GM21723 (cell line): ENCODE data around the gene KDM1A.
"Not testable (repeated sequence)": the region's sequence is repeated elsewhere in the genome, so short reads cannot be mapped to it uniquely, and the experiment has no call there.

ENCODE experiments used
- ATAC-seq: cut with Tn5 transposase; IDR thresholded peaks from one replicate; pipeline ENCODE4 v1.9.1; 2021; ENCODE audit warnings: mild to moderate bottlenecking, moderate library complexity; ENCODE audit not compliant: unreplicated experiment

KDM1A gene

GRCh38 chr1:23010025-23010424 is 9.2 kb upstream of the KDM1A start:
- not testable (repeated sequence) for ATAC-seq

- ATAC-seq: no peak
Observed at GRCh38 chr1:23013657-23014056, 5.6 kb upstream of the KDM1A start.

- ATAC-seq: peak; percentile 6
Observed at GRCh38 chr1:23018661-23019093, 591 bp upstream of the KDM1A start.

DNA sequence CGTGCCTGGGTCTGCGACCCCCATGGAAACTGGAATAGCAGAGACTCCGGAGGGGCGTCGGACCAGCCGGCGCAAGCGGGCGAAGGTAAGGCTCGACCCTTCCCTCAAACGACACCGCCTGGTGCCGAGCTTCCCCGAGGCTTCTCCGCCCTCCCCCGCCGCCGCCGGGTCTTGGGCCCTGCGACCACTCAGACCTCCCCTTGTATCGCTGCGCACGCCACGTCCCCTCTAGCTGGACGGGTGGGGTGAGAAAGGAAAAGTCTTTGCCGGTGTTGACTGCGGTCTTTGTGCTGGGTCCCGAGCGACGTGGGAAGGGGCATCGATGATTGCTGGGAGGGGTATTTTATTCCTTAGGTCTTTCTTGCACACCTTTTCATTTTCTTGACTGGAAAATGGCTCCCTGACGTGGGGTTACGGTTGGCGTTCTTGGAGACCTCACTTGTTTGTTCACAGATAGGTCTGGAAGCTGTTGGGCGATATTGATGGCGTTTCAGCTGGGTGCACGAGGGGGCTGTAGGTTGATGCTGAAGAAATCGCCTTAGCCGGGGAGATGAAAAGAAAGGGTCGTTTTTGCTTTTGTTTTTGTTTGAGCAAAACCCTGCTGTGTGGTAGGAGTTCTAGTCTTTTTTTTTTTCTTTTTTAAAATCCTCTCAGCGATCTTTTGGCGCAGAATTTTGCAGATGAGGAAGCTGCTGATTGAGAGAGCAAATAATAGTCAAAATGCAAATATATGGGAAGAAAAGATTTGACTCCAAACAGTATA is 776 bp downstream of the KDM1A start:
- ATAC-seq: peak; percentile 16

- ATAC-seq: no peak
Observed at GRCh38 chr1:23020706-23021405, 1.6 kb downstream of the KDM1A start.

GRCh38 chr1:23021834-23022233 is 2.6 kb downstream of the KDM1A start:
- ATAC-seq: no peak

- ATAC-seq: no peak
Observed at GRCh38 chr1:23023174-23023845, 4.0 kb downstream of the KDM1A start.

DNA sequence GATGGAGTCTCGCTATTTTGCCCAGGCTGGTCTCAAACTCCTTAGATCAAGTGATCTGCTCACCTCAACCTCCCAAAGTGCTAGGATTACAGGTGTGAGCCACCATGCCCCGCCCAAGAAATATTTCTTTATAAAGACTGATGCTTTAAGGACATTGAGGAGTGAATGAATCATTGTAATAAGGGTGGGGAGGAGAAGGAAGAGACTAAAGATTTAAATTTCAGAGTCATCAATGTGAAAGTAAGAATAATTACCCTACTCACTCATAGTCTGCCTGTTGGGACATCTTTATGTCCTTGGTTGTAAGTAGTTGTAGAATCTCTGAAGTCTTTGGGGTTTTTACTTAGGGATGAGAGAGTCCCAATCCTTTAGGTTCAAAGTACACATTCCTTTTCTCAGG is 7.3 kb downstream of the KDM1A start:
- no peak for ATAC-seq

DNA sequence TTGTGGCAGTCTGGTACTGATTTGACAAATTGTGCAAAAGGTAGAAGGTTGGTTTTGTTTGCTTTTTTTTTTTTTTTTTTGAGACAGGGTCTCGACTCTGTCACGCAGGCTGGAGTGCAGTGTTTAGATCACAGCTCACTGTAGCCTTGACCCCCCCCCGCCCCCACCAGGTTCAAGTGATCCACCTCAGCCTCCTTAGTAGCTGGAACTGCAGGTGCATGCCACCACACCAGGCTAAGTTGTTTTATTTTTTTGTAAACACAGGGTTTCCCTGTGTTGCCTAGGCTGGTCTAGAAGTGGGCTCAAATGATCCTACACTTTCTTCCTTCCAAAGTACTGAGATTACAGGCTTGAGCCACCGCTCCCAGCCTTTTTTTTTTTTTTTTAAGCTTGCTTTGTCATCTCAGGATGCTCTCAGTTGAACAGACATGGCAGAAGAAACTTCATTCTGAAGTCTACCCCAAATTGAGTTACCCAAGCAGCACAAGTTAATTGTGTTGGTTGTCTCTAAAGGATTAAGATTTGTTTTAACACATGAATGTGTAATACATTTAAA is 8.2 kb downstream of the KDM1A start:
- ATAC-seq: no peak

DNA sequence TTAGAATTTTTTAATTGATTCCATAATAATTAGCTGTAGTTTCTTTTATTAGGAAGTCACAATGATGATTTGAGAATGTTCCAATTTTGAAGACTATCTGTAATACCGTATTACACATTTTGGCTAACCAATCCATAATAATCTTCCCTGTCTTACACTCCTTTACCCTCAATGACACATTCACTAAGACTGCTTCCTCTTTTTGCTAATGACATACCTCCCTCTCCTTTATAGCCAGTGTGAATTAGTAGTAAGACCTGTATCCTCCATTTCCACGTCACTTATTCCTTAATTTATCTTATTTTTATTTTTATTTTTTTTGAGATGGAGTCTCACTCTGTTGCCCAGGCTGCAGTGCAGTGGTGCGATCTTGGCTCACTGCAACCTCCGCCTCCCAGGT is 10.1 kb downstream of the KDM1A start:
- no peak for ATAC-seq

DNA sequence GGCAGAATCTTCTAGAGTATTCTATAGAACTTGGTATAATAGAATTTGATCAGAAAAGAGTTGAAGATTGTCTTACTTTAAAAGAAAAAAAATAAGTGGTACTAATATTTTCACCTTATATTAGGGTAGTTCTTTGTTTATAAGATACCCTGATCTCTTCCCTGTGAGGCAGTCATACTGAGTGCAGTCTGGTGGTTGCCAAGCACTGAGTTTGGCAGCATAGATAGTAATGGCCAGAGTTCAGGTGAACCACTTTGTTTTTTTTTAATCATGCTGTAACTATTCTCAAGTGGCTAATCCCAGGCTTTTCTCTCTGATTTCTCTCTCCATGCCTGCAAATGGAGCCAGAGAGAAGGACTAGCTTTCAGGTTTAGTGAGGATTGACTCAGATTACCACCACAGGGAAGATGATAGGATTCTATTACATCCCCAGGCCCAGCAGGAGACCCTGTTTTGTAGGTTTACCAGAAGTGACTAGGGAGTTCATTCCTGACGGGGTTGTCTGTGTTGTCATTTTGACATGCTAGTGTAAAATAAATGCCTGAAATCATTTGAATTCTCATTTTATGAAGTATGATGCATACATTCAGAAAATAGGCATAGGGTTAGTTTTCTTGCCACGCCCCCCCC is 16.7 kb downstream of the KDM1A start:
- no peak for ATAC-seq

DNA sequence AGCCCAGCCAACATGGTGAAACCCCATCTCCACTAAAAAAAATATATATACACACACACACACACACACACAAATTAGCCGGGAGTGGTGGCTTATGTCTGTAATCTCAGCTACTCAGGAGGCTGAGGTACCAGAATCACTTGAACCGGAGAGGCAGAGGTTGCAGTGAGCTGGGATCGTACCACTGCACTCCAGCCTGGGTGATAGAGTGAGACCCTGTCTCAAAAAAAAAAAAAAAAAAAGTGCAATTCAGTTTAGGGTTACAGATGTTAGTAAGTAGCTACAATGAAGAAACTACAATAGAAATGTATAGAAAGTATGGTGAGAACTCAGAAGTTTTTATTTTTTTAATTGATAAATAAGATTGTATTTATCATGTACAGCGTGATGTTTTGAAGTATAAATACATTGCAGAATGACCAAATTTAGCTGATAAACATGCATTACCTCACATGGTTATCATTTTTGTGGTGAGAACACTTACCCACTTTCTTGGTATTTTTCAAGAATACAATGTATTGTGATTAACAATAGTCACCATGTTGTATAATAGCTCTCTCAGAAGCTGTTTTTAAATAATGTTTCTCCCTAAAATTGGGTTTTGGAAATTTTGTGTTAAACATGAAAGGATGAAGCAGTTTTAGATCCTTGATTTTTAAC is 17.9 kb downstream of the KDM1A start:
- no peak for ATAC-seq

DNA sequence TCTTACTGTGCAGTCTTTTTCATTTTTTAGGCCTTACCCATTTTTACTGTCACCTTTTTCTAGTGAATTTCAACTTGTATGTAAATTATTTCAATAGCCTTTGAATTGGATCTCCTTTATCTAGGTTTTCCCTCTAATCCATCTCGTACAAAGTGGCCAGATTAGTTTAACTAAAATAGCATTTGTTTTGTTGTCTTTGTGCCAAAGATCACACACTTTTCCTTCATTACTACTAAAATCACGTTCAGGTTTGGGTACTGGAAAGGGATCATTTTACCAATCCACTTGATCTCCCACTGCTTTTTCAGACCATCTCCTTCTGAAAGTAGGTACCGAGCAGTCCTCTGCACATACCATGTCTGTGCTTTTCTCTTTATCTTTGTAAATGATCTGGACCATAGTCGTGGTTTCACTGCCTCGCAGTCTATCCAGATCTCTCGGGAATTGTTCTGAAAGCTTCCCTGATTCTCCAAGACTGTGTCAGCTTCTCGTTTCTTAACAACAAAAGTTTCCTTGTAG is 20.1 kb downstream of the KDM1A start:
- no peak for ATAC-seq

DNA sequence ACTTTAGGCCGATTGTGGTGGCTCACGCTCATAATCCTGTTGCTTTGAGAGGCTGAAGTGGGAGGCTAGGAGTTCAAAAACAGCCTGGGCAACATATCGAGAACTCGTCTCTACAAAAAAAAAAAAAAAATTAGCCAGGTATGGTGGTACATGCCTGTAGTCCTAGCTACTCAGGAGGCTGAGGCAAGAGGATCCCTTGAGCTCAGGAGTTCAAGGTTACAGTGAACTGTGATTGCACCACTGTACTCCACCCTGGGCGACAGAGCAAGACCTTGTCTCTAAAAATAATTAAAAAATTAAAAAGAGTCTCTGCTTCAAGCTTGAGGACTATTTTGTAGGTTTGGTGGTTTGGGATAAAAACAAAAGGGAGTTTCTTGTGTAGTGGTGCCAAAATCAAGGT is 21.2 kb downstream of the KDM1A start:
- no peak for ATAC-seq

GRCh38 chr1:23044035-23044434 is 24.8 kb downstream of the KDM1A start:
- no peak for ATAC-seq

DNA sequence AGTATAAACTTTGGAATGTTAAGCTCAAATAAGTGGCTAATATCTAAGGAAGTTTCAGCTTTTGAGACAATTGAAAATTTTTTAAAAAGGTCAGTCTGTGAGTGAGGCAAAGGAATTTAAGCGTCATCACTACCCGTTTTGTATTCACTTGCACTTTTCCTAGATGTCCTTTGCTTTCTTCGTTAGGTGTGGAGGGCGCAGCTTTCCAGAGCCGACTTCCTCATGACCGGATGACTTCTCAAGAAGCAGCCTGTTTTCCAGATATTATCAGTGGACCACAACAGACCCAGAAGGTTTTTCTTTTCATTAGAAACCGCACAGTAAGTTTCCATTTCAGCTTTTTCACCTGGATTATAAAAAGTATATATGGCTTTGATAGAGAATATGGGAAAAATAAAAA is 30.9 kb downstream of the KDM1A start:
- no peak for ATAC-seq

DNA sequence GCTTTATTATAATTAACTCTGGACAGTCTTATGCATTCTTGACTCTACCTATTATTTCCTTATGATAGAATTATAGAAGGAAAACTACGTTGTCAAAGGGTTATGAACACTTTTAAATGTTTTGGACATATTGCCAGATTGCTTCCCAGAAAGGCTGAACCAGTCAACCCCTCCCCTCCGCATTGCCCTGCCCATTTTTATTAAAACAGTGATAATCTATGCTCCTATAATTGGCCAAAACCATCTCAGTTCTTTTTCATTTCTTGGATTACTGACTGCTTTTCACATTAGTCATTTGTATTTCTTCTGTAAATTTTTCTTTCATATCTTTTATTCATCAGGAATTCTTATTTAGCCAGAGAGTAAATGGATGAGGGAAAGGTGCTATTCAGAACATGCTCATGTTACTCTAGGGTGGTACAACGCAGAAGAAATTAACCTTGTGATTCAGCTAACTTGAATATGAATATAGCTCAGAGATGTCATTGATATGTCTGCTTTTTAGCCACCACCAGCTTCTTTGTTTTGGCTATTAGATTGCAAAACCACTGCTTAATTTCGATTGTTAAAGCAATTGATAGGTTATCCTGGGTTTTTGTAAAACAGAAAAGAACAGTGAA is 32.1 kb downstream of the KDM1A start:
- ATAC-seq: no peak

- no peak for ATAC-seq
Observed at GRCh38 chr1:23057301-23057700, 38.0 kb downstream of the KDM1A start.

DNA sequence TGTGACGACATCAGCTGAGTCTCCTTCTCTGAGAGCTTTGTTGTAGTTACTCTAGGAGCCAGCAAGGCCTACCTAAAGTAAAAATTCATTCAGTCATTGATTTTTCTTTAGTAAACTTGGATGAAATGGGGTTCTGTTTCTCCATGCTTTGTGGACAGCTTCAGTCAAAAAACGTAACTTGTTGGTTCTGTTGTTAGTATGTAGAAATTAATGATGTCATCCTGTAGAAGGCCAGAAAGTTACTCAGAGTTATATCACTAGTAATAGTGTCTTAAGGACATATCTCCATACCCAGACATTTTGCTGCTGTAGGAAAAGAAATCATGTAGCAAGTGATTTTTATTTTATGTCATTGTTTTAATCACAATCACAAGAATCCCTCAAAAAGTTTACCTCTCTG is 43.0 kb downstream of the KDM1A start:
- no peak for ATAC-seq

DNA sequence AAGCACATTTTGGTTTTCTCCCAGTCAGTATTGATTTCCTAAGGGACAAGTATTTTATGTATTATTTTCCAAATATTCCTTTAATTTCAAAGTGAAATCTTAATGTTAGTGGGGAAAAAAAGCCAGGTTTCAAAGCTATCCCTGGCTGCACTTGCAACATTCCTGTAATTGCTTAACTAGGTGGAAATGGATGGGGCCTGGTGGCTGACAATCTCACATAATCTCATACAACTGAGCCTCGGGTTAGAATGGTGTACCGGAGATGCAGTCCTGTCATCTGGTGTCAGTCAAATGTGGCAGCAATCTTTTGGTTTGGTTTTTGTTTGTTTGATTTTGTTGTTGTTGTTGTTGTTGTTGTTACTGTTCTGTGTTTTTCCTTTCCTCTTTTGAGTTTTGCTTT is 46.1 kb downstream of the KDM1A start:
- ATAC-seq: no peak
